Osteocyte (in vitro differentiated cells): Measurements from ENCODE around the gene RAP2C. TPM values are rescaled to one million over a fixed set of nuclear protein-coding genes. Genes with fewer than 3 reads are reported as not detected.

ENCODE experiments used
- DNase-seq: peaks from one replicate; pipeline ENCODE4 v3.0.0; 2021; ENCODE audit warnings: mixed read lengths; ENCODE audit not compliant: unreplicated experiment; ENCODE audit errors: extremely low spot score
- H3K27ac Mint-ChIP-seq: one replicate; pipeline ENCODE4 v1.8.0; 2021; ENCODE audit warnings: mild to moderate bottlenecking, mixed read lengths; ENCODE audit not compliant: unreplicated experiment
- H3K27me3 Mint-ChIP-seq: one replicate; pipeline ENCODE4 v1.8.0; 2021; ENCODE audit warnings: mixed read lengths; ENCODE audit not compliant: unreplicated experiment
- H3K36me3 Mint-ChIP-seq: one replicate; pipeline ENCODE4 v1.8.0; 2021; ENCODE audit warnings: mixed read lengths; ENCODE audit not compliant: unreplicated experiment
- H3K4me1 Mint-ChIP-seq: one replicate; pipeline ENCODE4 v1.8.0; 2021; ENCODE audit warnings: mixed read lengths; ENCODE audit not compliant: unreplicated experiment
- H3K4me3 Mint-ChIP-seq: one replicate; pipeline ENCODE4 v1.8.0; 2021; ENCODE audit warnings: mild to moderate bottlenecking, moderate library complexity, mixed read lengths; ENCODE audit not compliant: unreplicated experiment
- H3K9me3 Mint-ChIP-seq: one replicate; pipeline ENCODE4 v1.8.0; 2021; ENCODE audit warnings: mixed read lengths; ENCODE audit not compliant: unreplicated experiment
- CTCF ChIP-seq: fragments of 200-600 bp; sonication (generic); IDR thresholded peaks from 2 replicates; pipeline ENCODE4 v1.5.0; 2021; ENCODE audit warnings: antibody characterized with exemption, mild to moderate bottlenecking, moderate library complexity
- total RNA-seq: library from RNA; stranded (reverse); gene quantifications from 2 replicates; pipeline ENCODE4 v1.2.1, GENCODE V29; 2021

RAP2C gene
- total RNA-seq, 1 donor from 2014 or later, result 44.3 TPM

- Mint-ChIP-seq H3K9me3 (no peaks in the 10 kb centered on the region), H3K4me1 (no peaks in the 10 kb centered on the region), H3K4me3 (no peak overlapping the region), H3K36me3 (no peaks in the 10 kb centered on the region), H3K27me3 (no peaks in the 10 kb centered on the region), H3K27ac (no peak overlapping the region)
- peak; percentile 72 for TF ChIP-seq CTCF
- DNase-seq, result no peak
These were observed 6.9 kb upstream of the RAP2C start for GRCh38 chrX:132226169-132226568.

DNA sequence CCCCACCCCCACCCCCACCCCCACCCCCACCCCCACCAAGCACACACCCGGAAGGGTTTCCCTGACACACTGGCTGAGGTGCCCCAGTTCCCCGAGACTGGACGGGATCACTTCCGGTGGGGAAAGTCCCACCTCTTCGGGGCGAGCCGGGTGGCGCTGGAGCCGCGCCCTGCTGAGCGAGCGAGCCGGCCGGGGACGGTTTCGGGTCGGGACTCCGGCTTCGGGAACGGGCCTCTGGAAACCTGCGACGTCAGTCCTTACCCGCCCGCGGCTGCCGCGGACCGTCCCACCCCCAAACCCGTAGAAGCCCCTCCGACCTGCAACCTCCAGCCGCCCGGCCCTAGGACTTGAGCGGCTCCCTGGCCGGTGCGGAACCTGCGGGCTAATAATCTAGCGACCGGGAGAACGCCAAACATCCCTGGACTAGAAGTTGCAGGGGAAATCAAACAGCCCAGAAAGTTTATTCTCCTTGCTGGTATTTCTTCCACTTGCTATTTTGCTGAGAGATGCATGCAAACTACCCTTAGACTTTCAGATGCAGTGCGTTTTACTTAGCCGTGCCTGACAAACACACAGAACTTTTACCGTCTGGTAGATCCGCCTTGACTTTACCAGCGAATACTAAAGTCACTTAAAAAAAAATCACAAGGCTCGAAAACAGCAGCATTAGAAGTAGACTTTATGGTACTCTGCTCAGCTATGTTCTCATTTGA lies 991 bp downstream of the RAP2C start:
- peak; percentile 95 for DNase-seq
- Mint-ChIP-seq H3K27me3 (no peaks in the 10 kb centered on the region), H3K36me3 (peaks cover 7% of the 10 kb centered on the region), H3K9me3 (no peaks in the 10 kb centered on the region), H3K4me1 (peaks cover 35% of the 10 kb centered on the region), H3K27ac (peak overlapping the region; percentile 94), H3K4me3 (peak overlapping the region; percentile 95)
- no peak for TF ChIP-seq CTCF

GRCh38 chrX:132217203-132218073 lies 1.8 kb downstream of the RAP2C start:
- Mint-ChIP-seq H3K36me3 (peaks cover 15% of the 10 kb centered on the region), H3K27ac (peak overlapping the region; percentile 95), H3K27me3 (no peaks in the 10 kb centered on the region), H3K4me1 (peaks cover 41% of the 10 kb centered on the region), H3K9me3 (no peaks in the 10 kb centered on the region), H3K4me3 (peak overlapping the region; percentile 95)
- DNase-seq, result peak; percentile 89
- no peak for TF ChIP-seq CTCF

- Mint-ChIP-seq H3K4me1 (peaks cover 47% of the 10 kb centered on the region), H3K4me3 (peak overlapping the region; percentile 95), H3K36me3 (peaks cover 19% of the 10 kb centered on the region), H3K27ac (peak overlapping the region; percentile 95), H3K27me3 (no peaks in the 10 kb centered on the region), H3K9me3 (no peaks in the 10 kb centered on the region)
- TF ChIP-seq CTCF, result no peak
- no peak for DNase-seq
These were observed 2.4 kb downstream of the RAP2C start for GRCh38 chrX:132216806-132217202.

DNA sequence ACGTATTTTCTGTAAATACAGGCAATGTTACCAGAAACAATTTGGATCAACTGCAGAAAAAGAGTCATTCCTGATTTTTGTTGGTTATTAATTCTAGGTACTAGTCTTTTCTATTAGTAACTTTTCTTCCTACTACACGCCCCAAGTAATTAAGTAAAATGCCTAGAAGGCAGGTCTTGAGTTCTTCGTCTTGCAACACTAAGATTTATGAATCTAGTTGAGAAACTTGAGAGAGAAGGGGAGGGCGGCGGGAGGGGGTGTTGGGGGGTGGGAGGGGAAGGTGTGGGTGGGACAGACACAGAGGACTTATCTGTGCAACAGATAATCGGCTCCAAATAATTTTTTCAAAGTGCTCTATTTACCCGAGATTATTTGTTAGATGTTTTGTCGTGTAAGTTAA lies 3.0 kb downstream of the RAP2C start:
- Mint-ChIP-seq H3K4me1 (peaks cover 52% of the 10 kb centered on the region), H3K27ac (peak overlapping the region; percentile 95), H3K27me3 (no peaks in the 10 kb centered on the region), H3K9me3 (no peaks in the 10 kb centered on the region), H3K36me3 (peaks cover 23% of the 10 kb centered on the region), H3K4me3 (peak overlapping the region; percentile 95)
- no peak for DNase-seq
- TF ChIP-seq CTCF, result no peak
